ENCODE measurements around the gene PITPNC1. TPM values are rescaled to one million over a fixed set of nuclear protein-coding genes. Genes with fewer than 3 reads are reported as not detected.
A peak's percentile ranks its signal among the peaks of the same experiment; 100 is the strongest.

PITPNC1 gene
- total RNA-seq, 4 donors from 2014 or later: 8.0 to 20.4 (median 9.6) TPM

DNA sequence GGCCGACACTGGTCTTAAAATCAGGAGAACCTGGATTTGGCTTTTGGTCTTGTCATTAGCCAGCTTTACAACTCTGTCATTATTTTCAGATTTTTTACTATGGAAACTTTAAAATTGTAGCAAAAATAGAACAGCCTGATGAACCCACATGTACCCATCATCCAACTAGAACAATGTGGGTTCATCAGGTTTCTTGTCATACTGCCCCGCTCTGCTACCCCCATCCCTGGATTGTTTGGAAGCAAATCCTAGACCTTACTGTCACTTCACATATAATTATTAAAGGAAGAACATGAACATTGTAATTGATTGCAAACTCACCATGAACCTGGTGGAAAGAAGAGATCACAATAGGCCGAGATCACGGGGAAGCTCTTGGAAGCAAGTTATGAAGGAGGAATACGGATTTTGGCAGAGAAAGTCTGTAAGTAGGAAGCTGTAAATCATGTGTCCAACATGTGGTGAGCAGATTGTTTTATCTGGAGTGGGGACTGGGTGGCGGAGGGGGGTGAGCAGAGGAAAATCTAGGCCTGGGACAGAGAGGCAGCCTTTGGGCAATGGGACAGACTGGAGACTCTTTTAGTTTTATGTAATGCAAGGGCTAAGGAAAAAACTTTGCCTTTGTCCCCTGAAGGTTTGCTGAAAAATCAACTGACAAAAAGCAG is 67.0 kb downstream of the PITPNC1 start:
- Histone ChIP-seq H3K36me3 (no peaks in the 10 kb centered on the region), H3K4me3 (no peak overlapping the region), H3K4me1 (no peaks in the 10 kb centered on the region), H3K27me3 (no peaks in the 10 kb centered on the region), H3K27ac (peak overlapping the region in 1 of 4 donors; percentile 26), H3K9me3 (no peaks in the 10 kb centered on the region)
- WGBS, 2 donors: 60 to 67% methylated on average over 6 of the region's 6 CpGs
- TF ChIP-seq POLR2A (IDR thresholded peaks at IDR 0.05) (no peak), EP300 (IDR thresholded peaks at IDR 0.05) (no peak)
- TF ChIP-seq, protein P1, sequence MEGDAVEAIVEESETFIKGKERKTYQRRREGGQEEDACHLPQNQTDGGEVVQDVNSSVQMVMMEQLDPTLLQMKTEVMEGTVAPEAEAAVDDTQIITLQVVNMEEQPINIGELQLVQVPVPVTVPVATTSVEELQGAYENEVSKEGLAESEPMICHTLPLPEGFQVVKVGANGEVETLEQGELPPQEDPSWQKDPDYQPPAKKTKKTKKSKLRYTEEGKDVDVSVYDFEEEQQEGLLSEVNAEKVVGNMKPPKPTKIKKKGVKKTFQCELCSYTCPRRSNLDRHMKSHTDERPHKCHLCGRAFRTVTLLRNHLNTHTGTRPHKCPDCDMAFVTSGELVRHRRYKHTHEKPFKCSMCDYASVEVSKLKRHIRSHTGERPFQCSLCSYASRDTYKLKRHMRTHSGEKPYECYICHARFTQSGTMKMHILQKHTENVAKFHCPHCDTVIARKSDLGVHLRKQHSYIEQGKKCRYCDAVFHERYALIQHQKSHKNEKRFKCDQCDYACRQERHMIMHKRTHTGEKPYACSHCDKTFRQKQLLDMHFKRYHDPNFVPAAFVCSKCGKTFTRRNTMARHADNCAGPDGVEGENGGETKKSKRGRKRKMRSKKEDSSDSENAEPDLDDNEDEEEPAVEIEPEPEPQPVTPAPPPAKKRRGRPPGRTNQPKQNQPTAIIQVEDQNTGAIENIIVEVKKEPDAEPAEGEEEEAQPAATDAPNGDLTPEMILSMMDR (IDR thresholded peaks at IDR 0.05): no peak
- DNase-seq (ENCODE audit: low spot score in 2 of 2): no peak

DNA sequence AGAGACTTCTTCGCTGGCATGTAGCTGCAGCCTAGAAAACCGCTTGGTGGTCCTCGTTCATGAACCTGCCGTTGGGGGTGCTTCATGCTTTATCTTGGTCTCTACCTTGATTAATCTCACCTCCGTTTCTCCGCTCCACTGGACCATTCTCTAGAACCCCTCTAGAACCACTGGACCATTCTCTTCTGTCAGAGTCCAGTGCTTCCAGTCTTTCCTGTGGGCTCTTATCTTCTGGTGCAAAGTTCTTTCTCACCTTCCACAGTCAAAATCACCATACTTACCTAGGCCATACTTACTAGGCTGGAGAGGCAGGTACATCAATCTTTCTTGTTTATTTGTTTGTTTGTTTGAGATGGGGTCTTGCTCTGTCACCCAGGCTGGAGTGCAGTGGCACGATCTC is 71.4 kb downstream of the PITPNC1 start:
- no peak for DNase-seq (ENCODE audit: low spot score in 2 of 2)
- Histone ChIP-seq H3K27ac (no peak overlapping the region), H3K4me1 (no peaks in the 10 kb centered on the region), H3K27me3 (no peaks in the 10 kb centered on the region), H3K9me3 (no peaks in the 10 kb centered on the region), H3K4me3 (no peak overlapping the region), H3K36me3 (no peaks in the 10 kb centered on the region)
- 92 to 99% methylated on average over 7 of the region's 7 CpGs for WGBS, 2 donors
- TF ChIP-seq POLR2A (IDR thresholded peaks at IDR 0.05) (no peak), EP300 (IDR thresholded peaks at IDR 0.05) (no peak)
- TF ChIP-seq, protein P1 (IDR thresholded peaks at IDR 0.05): no peak

DNA sequence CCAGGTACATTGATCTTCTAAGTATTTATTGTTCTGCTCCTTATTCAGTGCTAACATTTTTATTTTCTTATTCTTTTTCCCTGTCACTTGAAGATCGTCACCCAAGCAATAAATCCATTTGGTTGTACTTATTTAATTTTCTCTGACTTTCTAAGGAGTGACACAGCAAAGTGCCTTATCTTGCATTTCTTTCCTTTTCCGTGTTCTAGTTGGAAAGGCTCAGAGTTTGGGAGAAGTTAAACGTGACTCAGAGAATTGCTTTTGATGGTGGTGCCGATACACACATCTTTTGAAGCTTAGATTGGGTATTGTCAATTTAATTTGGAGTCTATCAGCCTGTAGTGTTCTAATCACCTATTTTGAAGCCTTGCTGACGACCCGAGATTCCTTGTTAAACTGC is 72.0 kb downstream of the PITPNC1 start:
- no peaks in the 10 kb centered on the region for H3K4me1 ChIP-seq
- no peaks in the 10 kb centered on the region for H3K27me3 ChIP-seq
- no peak for TF ChIP-seq EP300 (IDR thresholded peaks at IDR 0.05)
- no peak for TF ChIP-seq POLR2A (IDR thresholded peaks at IDR 0.05)
- TF ChIP-seq, protein P1 (IDR thresholded peaks at IDR 0.05): no peak
- no peaks in the 10 kb centered on the region for H3K9me3 ChIP-seq
- 75 to 76% methylated on average over 6 of the region's 6 CpGs for WGBS, 2 donors
- H3K4me3 ChIP-seq: no peak overlapping the region
- peak overlapping the region in 1 of 4 donors; percentile 6 for H3K27ac ChIP-seq
- DNase-seq (ENCODE audit: low spot score in 2 of 2): no peak
- no peaks in the 10 kb centered on the region for H3K36me3 ChIP-seq

DNA sequence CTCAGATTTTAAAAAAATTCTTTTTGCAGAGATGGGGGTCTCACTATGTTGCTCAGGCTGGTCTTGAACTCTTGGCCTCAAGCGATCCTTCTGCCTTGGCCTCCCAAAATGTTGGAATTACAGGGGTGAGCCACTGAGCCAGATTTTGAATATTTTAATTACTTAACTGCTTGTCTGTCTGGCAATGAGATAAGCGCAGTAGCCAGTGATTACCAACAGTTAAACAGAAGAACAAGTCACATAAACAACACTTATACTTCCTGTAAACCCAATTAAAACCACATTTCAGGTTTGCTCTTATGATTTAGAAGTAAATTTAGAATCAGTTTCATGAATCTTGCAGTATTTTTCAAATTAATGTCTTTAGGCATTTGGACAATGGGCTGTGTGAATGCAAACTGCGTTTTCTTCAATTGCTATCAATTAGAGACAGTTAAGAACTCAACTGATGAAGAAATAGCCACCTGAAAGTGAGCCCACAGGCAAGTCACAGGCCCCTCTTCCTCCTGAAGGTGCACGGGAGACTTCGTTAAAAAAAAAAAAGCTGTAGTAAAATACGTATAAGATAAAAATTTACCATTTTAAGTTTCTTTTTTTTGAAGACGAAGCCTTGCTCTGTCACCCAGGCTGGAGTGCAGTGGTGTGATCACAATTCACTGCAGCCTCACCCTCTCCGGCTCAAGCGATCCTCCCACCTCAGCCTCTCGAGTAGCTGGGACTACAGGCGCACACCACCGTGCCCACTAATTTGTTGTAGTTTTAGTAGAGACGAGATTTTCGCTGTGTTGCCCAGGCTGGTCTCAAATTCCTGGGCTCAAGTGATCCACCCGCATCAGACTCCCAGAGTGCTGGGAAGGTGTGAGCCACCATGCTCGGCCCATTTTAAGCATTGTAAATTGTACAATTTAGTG is 73.0 kb downstream of the PITPNC1 start:
- TF ChIP-seq POLR2A (IDR thresholded peaks at IDR 0.05) (no peak), EP300 (IDR thresholded peaks at IDR 0.05) (no peak)
- TF ChIP-seq, protein P1 (IDR thresholded peaks at IDR 0.05): no peak
- no peaks in the 10 kb centered on the region for H3K9me3 ChIP-seq
- H3K36me3 ChIP-seq: no peaks in the 10 kb centered on the region
- no peak for DNase-seq (ENCODE audit: low spot score in 2 of 2)
- peak overlapping the region in 1 of 4 donors; percentile 54 for H3K27ac ChIP-seq
- no peaks in the 10 kb centered on the region for H3K4me1 ChIP-seq
- 91 to 92% methylated on average over 16 of the region's 16 CpGs for WGBS, 2 donors
- no peak overlapping the region for H3K4me3 ChIP-seq
- H3K27me3 ChIP-seq: no peaks in the 10 kb centered on the region

Measured in tibial nerve (tissue), 4 donors.